B cell (primary cell): Measurements from ENCODE around the gene TLE3.

ENCODE experiments used
- CTCF ChIP-seq: fragments of 200-600 bp; IDR thresholded peaks from one replicate; pipeline ENCODE4 v1.8.0; 2022; ENCODE audit warnings: antibody characterized with exemption, mild to moderate bottlenecking
- EZH2 ChIP-seq: IDR thresholded peaks from 2 replicates; pipeline ENCODE4 v1.6.1; 2012; ENCODE audit warnings: borderline replicate concordance, low read depth, mild to moderate bottlenecking, moderate library complexity, low read length; ENCODE audit not compliant: insufficient read depth, poor library complexity, severe bottlenecking

GRCh38 chr15:70125605-70126004, 27.9 kb upstream of the TLE3 start:
- TF ChIP-seq CTCF (no peak), EZH2 (no peak)
